HEK293 (cell line): ENCODE measurements around the gene COL19A1.
A peak's percentile ranks its signal among the peaks of the same experiment; 100 is the strongest.

Experiments
- CTCF ChIA-PET: fragments of 350-600 bp; formaldehyde crosslinking; extraction: SDS; loops from one replicate; lab custom pipeline; 2021; ENCODE audit warnings: antibody characterized with exemption; lab: Yijun Ruan, JAX
- POLR2A ChIA-PET: fragments of 300-600 bp; formaldehyde crosslinking; extraction: SDS; loops from one replicate; lab custom pipeline; 2020; ENCODE audit warnings: antibody characterized with exemption, inconsistent platforms; lab: Yijun Ruan, JAX
- H3K27ac ChIP-seq: fragments of 200-500 bp; sonication (Bioruptor generic); 2 replicates; pipeline ENCODE4 v1.5.1; 2014; ENCODE audit warnings: low read depth, low read length, control low read depth, inconsistent platforms; ENCODE audit errors: extremely low read depth
- H3K36me3 ChIP-seq, 2 experiments: fragments of 200-500 bp in 1 of 2; sonication (Bioruptor generic) in 1 of 2; 1 replicate in 1 of 2; 2 replicates in 1 of 2; pipeline ENCODE4 v1.5.1; 2014 to 2017; ENCODE audit warnings: inconsistent platforms in 2 of 2, low read length in 2 of 2; ENCODE audit not compliant: control insufficient read depth in 2 of 2, insufficient read depth in 1 of 2
- H3K4me1 ChIP-seq: fragments of 200-500 bp; sonication (Bioruptor generic); 2 replicates; pipeline ENCODE4 v1.5.1; 2014; ENCODE audit warnings: mild to moderate bottlenecking, low read length, inconsistent platforms; ENCODE audit not compliant: control insufficient read depth, insufficient read depth
- H3K4me3 ChIP-seq: 2 replicates; pipeline ENCODE4 v1.5.1; 2011; ENCODE audit warnings: low read depth, mild to moderate bottlenecking, control low read depth, low read length, moderate library complexity
- H3K9me3 ChIP-seq: fragments of 200-500 bp; sonication (Bioruptor generic); 2 replicates; pipeline ENCODE4 v1.5.1; 2014; ENCODE audit warnings: low read depth, low read length, inconsistent platforms; ENCODE audit not compliant: control insufficient read depth, insufficient read depth
- BCL11B ChIP-seq: fragments of 450-650 bp; formaldehyde crosslinking; IDR thresholded peaks from 2 replicates; pipeline ENCODE4 v1.5.1; 2016; ENCODE audit warnings: low read depth, missing biosample characterization, missing genetic modification characterization
- EGR2 ChIP-seq: fragments of 450-650 bp; formaldehyde crosslinking; IDR thresholded peaks from 2 replicates; pipeline ENCODE4 v1.5.1; 2016; ENCODE audit warnings: low read depth, missing biosample characterization, missing genetic modification characterization
- FEZF1 ChIP-seq: fragments of 450-650 bp; formaldehyde crosslinking; IDR thresholded peaks from 2 replicates; pipeline ENCODE4 v1.5.1; 2016; ENCODE audit warnings: missing biosample characterization, missing genetic modification characterization
- IKZF3 ChIP-seq: fragments of 450-650 bp; IDR thresholded peaks from 2 replicates; pipeline ENCODE4 v1.5.0; 2018; ENCODE audit warnings: missing biosample characterization, mild to moderate bottlenecking, missing genetic modification characterization, moderate library complexity
- KLF7 ChIP-seq: fragments of 450-650 bp; formaldehyde crosslinking; IDR thresholded peaks from 2 replicates; pipeline ENCODE4 v1.5.1; 2016; ENCODE audit warnings: missing biosample characterization, missing genetic modification characterization, borderline replicate concordance
- SETDB1 ChIP-seq: IDR thresholded peaks from one replicate; pipeline ENCODE4 v1.6.1; 2017; ENCODE audit warnings: mild to moderate bottlenecking, low read length, moderate library complexity, mixed read lengths; ENCODE audit not compliant: insufficient read length
- SP2 ChIP-seq: fragments of 450-650 bp; formaldehyde crosslinking; IDR thresholded peaks from 2 replicates; pipeline ENCODE4 v1.5.1; 2016; ENCODE audit warnings: missing biosample characterization, missing genetic modification characterization
- SP7 ChIP-seq: fragments of 450-650 bp; formaldehyde crosslinking; IDR thresholded peaks from 2 replicates; pipeline ENCODE4 v1.5.1; 2016; ENCODE audit warnings: missing biosample characterization, missing genetic modification characterization
- ZBTB10 ChIP-seq: fragments of 450-650 bp; formaldehyde crosslinking; IDR thresholded peaks from 2 replicates; pipeline ENCODE4 v1.5.1; 2016; ENCODE audit warnings: missing biosample characterization, missing genetic modification characterization
- ZBTB21 ChIP-seq: fragments of 450-650 bp; formaldehyde crosslinking; IDR thresholded peaks from 2 replicates; pipeline ENCODE4 v1.5.1; 2017; ENCODE audit warnings: missing biosample characterization, missing genetic modification characterization
- ZBTB7A ChIP-seq: fragments of 450-650 bp; formaldehyde crosslinking; IDR thresholded peaks from 2 replicates; pipeline ENCODE4 v1.5.1; 2016; ENCODE audit warnings: low read depth, missing biosample characterization, missing genetic modification characterization
- ZEB2 ChIP-seq: fragments of 450-650 bp; formaldehyde crosslinking; IDR thresholded peaks from 2 replicates; pipeline ENCODE4 v1.5.1; 2016; ENCODE audit warnings: missing biosample characterization, missing genetic modification characterization
- ZFHX2 ChIP-seq: fragments of 450-650 bp; formaldehyde crosslinking; conservative IDR thresholded peaks from 2 replicates; pipeline ENCODE4 v1.5.1; 2016; ENCODE audit warnings: missing biosample characterization, missing genetic modification characterization
- ZFP37 ChIP-seq: fragments of 450-650 bp; formaldehyde crosslinking; IDR thresholded peaks from 2 replicates; pipeline ENCODE4 v1.5.1; 2016; ENCODE audit warnings: missing biosample characterization, missing genetic modification characterization
- ZNF10 ChIP-seq: fragments of 450-650 bp; formaldehyde crosslinking; IDR thresholded peaks from 2 replicates; pipeline ENCODE4 v1.5.1; 2017; ENCODE audit warnings: missing biosample characterization, missing genetic modification characterization
- ZNF169 ChIP-seq: fragments of 450-650 bp; formaldehyde crosslinking; IDR thresholded peaks from 2 replicates; pipeline ENCODE4 v1.5.1; 2016; ENCODE audit warnings: missing biosample characterization, missing genetic modification characterization
- ZNF184 ChIP-seq: fragments of 450-650 bp; IDR thresholded peaks from 2 replicates; pipeline ENCODE4 v1.5.1; 2018; ENCODE audit warnings: missing biosample characterization, mild to moderate bottlenecking, missing genetic modification characterization
- ZNF214 ChIP-seq: fragments of 450-650 bp; formaldehyde crosslinking; IDR thresholded peaks from 2 replicates; pipeline ENCODE4 v1.5.1; 2017; ENCODE audit warnings: missing biosample characterization, mild to moderate bottlenecking, missing genetic modification characterization, borderline replicate concordance
- ZNF223 ChIP-seq: fragments of 450-650 bp; formaldehyde crosslinking; IDR thresholded peaks from 2 replicates; pipeline ENCODE4 v1.5.1; 2016; ENCODE audit warnings: missing biosample characterization, missing genetic modification characterization
- ZNF239 ChIP-seq: fragments of 450-650 bp; formaldehyde crosslinking; IDR thresholded peaks from 2 replicates; pipeline ENCODE4 v1.5.1; 2016; ENCODE audit warnings: missing biosample characterization, missing genetic modification characterization
- ZNF335 ChIP-seq: fragments of 450-650 bp; formaldehyde crosslinking; conservative IDR thresholded peaks from 2 replicates; pipeline ENCODE4 v1.5.1; 2016; ENCODE audit warnings: missing biosample characterization, missing genetic modification characterization
- ZNF416 ChIP-seq: fragments of 450-650 bp; formaldehyde crosslinking; IDR thresholded peaks from 2 replicates; pipeline ENCODE4 v1.5.1; 2016; ENCODE audit warnings: missing biosample characterization, missing genetic modification characterization
- ZNF521 ChIP-seq: fragments of 450-650 bp; formaldehyde crosslinking; IDR thresholded peaks from 2 replicates; pipeline ENCODE4 v1.5.1; 2017; ENCODE audit warnings: missing biosample characterization, mild to moderate bottlenecking, missing genetic modification characterization
- ZNF555 ChIP-seq: fragments of 450-650 bp; formaldehyde crosslinking; conservative IDR thresholded peaks from 2 replicates; pipeline ENCODE4 v1.5.1; 2017; ENCODE audit warnings: missing biosample characterization, mild to moderate bottlenecking, missing genetic modification characterization, inconsistent platforms
- ZNF558 ChIP-seq: fragments of 450-650 bp; formaldehyde crosslinking; IDR thresholded peaks from 2 replicates; pipeline ENCODE4 v1.5.1; 2016; ENCODE audit warnings: missing biosample characterization, missing genetic modification characterization
- ZNF561 ChIP-seq: fragments of 450-650 bp; IDR thresholded peaks from 2 replicates; pipeline ENCODE4 v1.5.1; 2018; ENCODE audit warnings: missing biosample characterization, missing genetic modification characterization, borderline replicate concordance
- ZNF596 ChIP-seq: fragments of 450-650 bp; IDR thresholded peaks from 2 replicates; pipeline ENCODE4 v1.5.0; 2018; ENCODE audit warnings: missing biosample characterization, mild to moderate bottlenecking, missing genetic modification characterization, moderate library complexity
- ZNF654 ChIP-seq: fragments of 450-650 bp; formaldehyde crosslinking; IDR thresholded peaks from 2 replicates; pipeline ENCODE4 v1.5.1; 2016; ENCODE audit warnings: low read depth, missing biosample characterization, missing genetic modification characterization
- ZNF658 ChIP-seq: fragments of 450-650 bp; formaldehyde crosslinking; IDR thresholded peaks from 2 replicates; pipeline ENCODE4; 2016; ENCODE audit warnings: missing biosample characterization, missing genetic modification characterization
- ZNF792 ChIP-seq: fragments of 450-650 bp; formaldehyde crosslinking; IDR thresholded peaks from 2 replicates; pipeline ENCODE4 v1.5.1; 2016; ENCODE audit warnings: missing biosample characterization, missing genetic modification characterization
- ZSCAN23 ChIP-seq: fragments of 450-650 bp; formaldehyde crosslinking; IDR thresholded peaks from 2 replicates; pipeline ENCODE4 v1.5.1; 2016; ENCODE audit warnings: missing biosample characterization, missing genetic modification characterization

Gene COL19A1

GRCh38 chr6:70184723-70185122 lies 318.4 kb downstream of the COL19A1 start:
- POLR2A ChIA-PET, result no interaction called here

GRCh38 chr6:70186461-70186860 lies 320.1 kb downstream of the COL19A1 start:
- Histone ChIP-seq H3K9me3 (no peaks in the 10 kb centered on the region), H3K36me3 (no peaks in the 10 kb centered on the region), H3K27ac (no peak overlapping the region), H3K4me1 (no peaks in the 10 kb centered on the region), H3K4me3 (no peak overlapping the region)
- ChIA-PET CTCF (no interaction called here), POLR2A (no interaction called here)
- TF ChIP-seq EGR2 (tag by site-specific recombination) (no peak), KLF7 (tag by site-specific recombination) (no peak)

More at GRCh38 chr6:70184723-70185122, 318.4 kb downstream of the COL19A1 start:
- CTCF ChIA-PET, result no interaction called here
- Histone ChIP-seq H3K27ac (no peak overlapping the region), H3K9me3 (no peaks in the 10 kb centered on the region), H3K4me1 (no peaks in the 10 kb centered on the region), H3K4me3 (no peak overlapping the region), H3K36me3 (no peaks in the 10 kb centered on the region)
- TF ChIP-seq ZNF792 (tag by site-specific recombination) (no peak), ZFHX2 (tag by site-specific recombination) (no peak), ZBTB21 (tag by site-specific recombination) (no peak), ZNF416 (no peak), SP7 (no peak), ZBTB7A (tag by site-specific recombination) (no peak), ZEB2 (tag by site-specific recombination) (no peak), ZBTB10 (tag by site-specific recombination) (no peak), ZNF169 (tag by site-specific recombination) (no peak), KLF7 (tag by site-specific recombination) (no peak), IKZF3 (no peak), ZNF555 (tag by site-specific recombination) (no peak), ZNF184 (tag by site-specific recombination) (no peak)

- Histone ChIP-seq H3K4me1 (no peaks in the 10 kb centered on the region), H3K9me3 (no peaks in the 10 kb centered on the region), H3K4me3 (no peak overlapping the region), H3K36me3 (no peaks in the 10 kb centered on the region), H3K27ac (no peak overlapping the region)
- TF ChIP-seq ZNF596 (tag by site-specific recombination) (no peak), SETDB1 (no peak), ZNF654 (no peak), FEZF1 (tag by site-specific recombination) (0 out of 2 replicates have a peak, but pooled peaks have one; percentile 21)
- CTCF ChIA-PET, result no interaction called here
- POLR2A ChIA-PET, result no interaction called here
These were observed 321.8 kb downstream of the COL19A1 start for GRCh38 chr6:70188202-70188601.

GRCh38 chr6:70194421-70194820 lies 328.1 kb downstream of the COL19A1 start:
- CTCF ChIA-PET, result interaction anchor here (0.6 to 1.2 kb wide), 2 partner anchors 86 to 690 kb away, joined by 3 read pairs; no protein-coding TSS in a partner anchor
- POLR2A ChIA-PET, result no interaction called here
- TF ChIP-seq ZNF521 (tag by site-specific recombination), result no peak
- no peak for TF ChIP-seq BCL11B (tag by site-specific recombination)
- no peak for TF ChIP-seq ZNF214 (tag by site-specific recombination)
- TF ChIP-seq ZNF10 (tag by site-specific recombination), result no peak
- no peak for TF ChIP-seq SP2 (tag by site-specific recombination)
- no peak for TF ChIP-seq ZSCAN23 (tag by site-specific recombination)
- TF ChIP-seq ZNF335 (tag by site-specific recombination), result no peak
- TF ChIP-seq SETDB1, result no peak
- no peak for TF ChIP-seq ZNF223 (tag by site-specific recombination)
- no peak for TF ChIP-seq ZNF658 (tag by site-specific recombination)
- no peak for TF ChIP-seq ZFP37 (tag by site-specific recombination)
- no peak for TF ChIP-seq ZNF239 (tag by site-specific recombination)
- no peak for TF ChIP-seq ZNF561 (tag by site-specific recombination)
- no peak for TF ChIP-seq ZNF558 (tag by site-specific recombination)
- Histone ChIP-seq H3K9me3 (no peaks in the 10 kb centered on the region), H3K4me3 (no peak overlapping the region), H3K27ac (no peak overlapping the region), H3K4me1 (no peaks in the 10 kb centered on the region), H3K36me3 (no peaks in the 10 kb centered on the region)
